ENCODE measurements around the gene PPP1R16B.

Gene PPP1R16B

GRCh38 chr20:38896009-38896594 lies 90.6 kb downstream of the PPP1R16B start:
- TF ChIP-seq EZH2phosphoT487 (conservative IDR thresholded peaks at IDR 0.05; ENCODE audit: low read length) (no peak), CTCF (IDR thresholded peaks at IDR 0.05; ENCODE audit: insufficient read depth, low read length, poor library complexity, severe bottlenecking) (no peak)
- no peak overlapping the region for H3K4me2 ChIP-seq (ENCODE audit: low read depth, low read length, poor library complexity, severe bottlenecking)
- no peak overlapping the region for H3K9ac ChIP-seq (ENCODE audit: low read length)
- H3K27me3 ChIP-seq (ENCODE audit: low read length): no peaks in the 10 kb centered on the region
- no peaks in the 10 kb centered on the region for H3K9me2 ChIP-seq (replicated peaks; ENCODE audit: insufficient read depth, low read length)
- peaks cover 26% of the 10 kb centered on the region for H3F3A ChIP-seq (ENCODE audit: insufficient read depth)
- no peaks in the 10 kb centered on the region for H4K20me1 ChIP-seq (ENCODE audit: low read depth, low read length)
- H3K9me3 ChIP-seq (ENCODE audit: insufficient read depth, low read length): no peaks in the 10 kb centered on the region
- no peak overlapping the region for H3K27ac ChIP-seq (ENCODE audit: low read depth, low read length)
- no peak overlapping the region for H2AFZ ChIP-seq (ENCODE audit: low read depth, low read length, severe bottlenecking)
- peaks cover 18% of the 10 kb centered on the region for H3K36me3 ChIP-seq (ENCODE audit: low read length)
- H3K4me3 ChIP-seq (ENCODE audit: insufficient read depth, low read length, poor library complexity, severe bottlenecking): no peak overlapping the region
- peaks cover 26% of the 10 kb centered on the region; the same call in 1 of the 2 replicates for H3K79me2 ChIP-seq (ENCODE audit: insufficient read depth, low read length)

- Histone ChIP-seq H3K27me3 (ENCODE audit: low read length) (no peaks in the 10 kb centered on the region), H3K4me2 (ENCODE audit: low read depth, low read length, poor library complexity, severe bottlenecking) (no peak overlapping the region)
Observed at GRCh38 chr20:38897267-38897666, 91.8 kb downstream of the PPP1R16B start.

GRCh38 chr20:38900606-38901005 lies 95.1 kb downstream of the PPP1R16B start:
- TF ChIP-seq CTCF (IDR thresholded peaks at IDR 0.05; ENCODE audit: insufficient read depth, low read length, poor library complexity, severe bottlenecking): no peak
- no peak for TF ChIP-seq EZH2phosphoT487 (conservative IDR thresholded peaks at IDR 0.05; ENCODE audit: low read length)
- H3K4me3 ChIP-seq (ENCODE audit: insufficient read depth, low read length, poor library complexity, severe bottlenecking): no peak overlapping the region
- no peaks in the 10 kb centered on the region for H4K20me1 ChIP-seq (ENCODE audit: low read depth, low read length)
- no peak overlapping the region for H3K4me2 ChIP-seq (ENCODE audit: low read depth, low read length, poor library complexity, severe bottlenecking)
- no peak overlapping the region for H3K9ac ChIP-seq (ENCODE audit: low read length)
- no peaks in the 10 kb centered on the region for H3K9me2 ChIP-seq (replicated peaks; ENCODE audit: insufficient read depth, low read length)
- no peaks in the 10 kb centered on the region for H3K9me3 ChIP-seq (ENCODE audit: insufficient read depth, low read length)
- H3K27me3 ChIP-seq (ENCODE audit: low read length): no peaks in the 10 kb centered on the region
- no peak overlapping the region for H2AFZ ChIP-seq (ENCODE audit: low read depth, low read length, severe bottlenecking)
- H3K79me2 ChIP-seq (ENCODE audit: insufficient read depth, low read length): peaks cover 15% of the 10 kb centered on the region; the same call in 1 of the 2 replicates
- H3K36me3 ChIP-seq (ENCODE audit: low read length): peaks cover 45% of the 10 kb centered on the region
- no peak overlapping the region for H3K27ac ChIP-seq (ENCODE audit: low read depth, low read length)
- no peaks in the 10 kb centered on the region for H3F3A ChIP-seq (ENCODE audit: insufficient read depth)

More at GRCh38 chr20:38897267-38897666, 91.8 kb downstream of the PPP1R16B start:
- H3K79me2 ChIP-seq (ENCODE audit: insufficient read depth, low read length): peaks cover 26% of the 10 kb centered on the region; the same call in 1 of the 2 replicates
- H4K20me1 ChIP-seq (ENCODE audit: low read depth, low read length): no peaks in the 10 kb centered on the region
- no peak overlapping the region for H2AFZ ChIP-seq (ENCODE audit: low read depth, low read length, severe bottlenecking)
- no peaks in the 10 kb centered on the region for H3K9me2 ChIP-seq (replicated peaks; ENCODE audit: insufficient read depth, low read length)
- H3K27ac ChIP-seq (ENCODE audit: low read depth, low read length): no peak overlapping the region
- H3K9ac ChIP-seq (ENCODE audit: low read length): no peak overlapping the region
- TF ChIP-seq CTCF (IDR thresholded peaks at IDR 0.05; ENCODE audit: insufficient read depth, low read length, poor library complexity, severe bottlenecking): no peak
- TF ChIP-seq EZH2phosphoT487 (conservative IDR thresholded peaks at IDR 0.05; ENCODE audit: low read length): no peak
- H3K9me3 ChIP-seq (ENCODE audit: insufficient read depth, low read length): no peaks in the 10 kb centered on the region
- peaks cover 25% of the 10 kb centered on the region for H3K36me3 ChIP-seq (ENCODE audit: low read length)
- H3F3A ChIP-seq (ENCODE audit: insufficient read depth): peaks cover 15% of the 10 kb centered on the region
- no peak overlapping the region for H3K4me3 ChIP-seq (ENCODE audit: insufficient read depth, low read length, poor library complexity, severe bottlenecking)

All from SU-DHL-6 (cell line).